Right cardiac atrium (tissue), 5 donors: ENCODE measurements around the gene SGCD. TPM values are rescaled to one million over a fixed set of nuclear protein-coding genes. Genes with fewer than 3 reads are reported as not detected.
A peak's percentile ranks its signal among the peaks of the same experiment; 100 is the strongest.

Experiments used
- ATAC-seq, 2 donors: fragments of 200-7000 bp; cut with Tn5 transposase; one replicate each; pipeline versions ENCODE4 v1.8.0 to v1.9.1; 2020; ENCODE audit warnings: moderate library complexity in 2 of 2, mild to moderate bottlenecking in 1 of 2
- DNase-seq, 3 donors: peaks; one replicate each; pipeline ENCODE4 v3.0.0-alpha.2; 2020
- H3K27ac ChIP-seq: one replicate; pipeline ENCODE4 v1.5.1; 2013; ENCODE audit warnings: mild to moderate bottlenecking, low read length, control low read depth, moderate library complexity
- H3K27me3 ChIP-seq: one replicate; pipeline ENCODE4 v1.6.1; 2013; ENCODE audit not compliant: control insufficient read depth, insufficient read depth
- H3K4me1 ChIP-seq: one replicate; pipeline ENCODE4 v1.6.1; 2013; ENCODE audit warnings: low read length; ENCODE audit not compliant: control insufficient read depth, insufficient read depth
- H3K4me3 ChIP-seq: one replicate; pipeline ENCODE4 v1.5.1; 2013; ENCODE audit warnings: low read length, control low read depth
- H3K9me3 ChIP-seq: one replicate; pipeline ENCODE4 v1.6.1; 2013; ENCODE audit warnings: low read length; ENCODE audit not compliant: control insufficient read depth
- WGBS: extraction: QIAGEN DNeasy Blood & Tissue Kit; methylation state at CpG from one replicate; pipeline ENCODE4 v1.1.7; 2013; 5-methylcytosine and 5-hydroxymethylcytosine counted together
- intact Hi-C, 4 donors: fragments of 100-400 bp; cut with DNase I; formaldehyde crosslinking; loops; one replicate each; pipeline versions ENCODE4 v1.11.0 to v1.14.0; 2022 to 2023
- polyA plus RNA-seq: library from polyadenylated mRNA; stranded (reverse); fragments of 200-250 nt; gene quantifications from one replicate; pipeline ENCODE4 v1.2.3, GENCODE V29; 2013
- total RNA-seq, 4 donors: library from RNA; stranded (reverse); fragmentation: NEBNext Ultra II Directional; extraction: Animal tissue kit (Norgen Biotek cat#: 25700); gene quantifications; one replicate each; pipeline ENCODE4 v1.2.1, GENCODE V29; 2021
- donor health status: healthy with polysubstance abuse.
- donor health status: DM: no; HTN: yes; CAD: no.
- donor health status: DM: no; HTN: no; CAD: no.
- donor health status: DM: no; HTN: yes; CAD: no; lungs with severe emphysema.
- donor health status: DM: yes; HTN: yes; CAD: no.

The SGCD gene
- total and polyA plus RNA-seq, 5 donors = 23.2 to 151 (median 75.8) TPM

DNA sequence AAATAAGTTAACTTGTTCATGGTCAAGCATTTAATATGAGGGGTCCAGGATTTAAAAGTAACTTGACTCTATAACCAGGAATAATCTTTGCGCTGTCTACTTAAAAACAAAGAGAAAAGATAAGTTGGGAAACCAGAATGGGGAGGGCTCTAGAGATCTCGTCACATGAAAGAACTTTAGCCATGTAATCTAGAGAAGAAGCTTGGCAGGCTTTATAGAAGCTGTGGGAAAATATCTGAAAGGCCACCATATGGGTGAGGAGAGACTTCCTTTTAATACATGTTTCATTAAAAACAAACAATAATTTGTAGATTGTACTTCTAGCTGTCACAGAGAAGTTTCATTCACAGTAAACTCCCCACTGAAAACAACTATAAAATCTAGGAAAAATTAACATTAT lies 476.4 kb downstream of the SGCD start:
- peak in 1 of 2 donors; percentile 41 for ATAC-seq
- intact Hi-C loops = no loop called here
- H3K27me3 ChIP-seq = no peaks in the 10 kb centered on the region
- no peak for DNase-seq
- no peak overlapping the region for H3K27ac ChIP-seq
- H3K4me3 ChIP-seq = no peak overlapping the region
- H3K9me3 ChIP-seq = no peaks in the 10 kb centered on the region
- no peaks in the 10 kb centered on the region for H3K4me1 ChIP-seq
- 27% methylated on average over 2 of the region's 2 CpGs for WGBS

DNA sequence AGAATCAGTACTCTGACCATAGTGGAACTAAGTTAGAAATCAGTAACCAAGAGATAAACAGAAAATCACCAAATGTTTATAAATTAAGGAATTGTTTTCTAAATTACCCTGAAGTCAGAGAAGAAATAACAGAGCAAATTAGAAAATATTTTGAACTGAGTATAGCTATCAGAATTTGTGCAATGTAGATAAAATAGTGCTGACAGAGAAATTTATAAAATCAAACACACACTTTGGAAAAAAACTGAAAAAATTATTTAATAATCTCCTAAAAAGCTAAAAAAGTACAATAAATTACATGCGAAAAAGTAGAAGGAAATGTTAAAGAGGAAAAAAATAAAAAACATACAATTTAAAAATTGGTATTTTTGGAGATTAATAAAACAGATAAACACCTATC lies 486.0 kb downstream of the SGCD start:
- Histone ChIP-seq H3K27me3 (no peaks in the 10 kb centered on the region), H3K9me3 (no peaks in the 10 kb centered on the region), H3K4me1 (no peaks in the 10 kb centered on the region), H3K27ac (no peak overlapping the region), H3K4me3 (no peak overlapping the region)
- WGBS = 94% methylated on average over 1 of the region's 1 CpG
- no peak for DNase-seq
- no peak for ATAC-seq
- intact Hi-C loops = no loop called here

DNA sequence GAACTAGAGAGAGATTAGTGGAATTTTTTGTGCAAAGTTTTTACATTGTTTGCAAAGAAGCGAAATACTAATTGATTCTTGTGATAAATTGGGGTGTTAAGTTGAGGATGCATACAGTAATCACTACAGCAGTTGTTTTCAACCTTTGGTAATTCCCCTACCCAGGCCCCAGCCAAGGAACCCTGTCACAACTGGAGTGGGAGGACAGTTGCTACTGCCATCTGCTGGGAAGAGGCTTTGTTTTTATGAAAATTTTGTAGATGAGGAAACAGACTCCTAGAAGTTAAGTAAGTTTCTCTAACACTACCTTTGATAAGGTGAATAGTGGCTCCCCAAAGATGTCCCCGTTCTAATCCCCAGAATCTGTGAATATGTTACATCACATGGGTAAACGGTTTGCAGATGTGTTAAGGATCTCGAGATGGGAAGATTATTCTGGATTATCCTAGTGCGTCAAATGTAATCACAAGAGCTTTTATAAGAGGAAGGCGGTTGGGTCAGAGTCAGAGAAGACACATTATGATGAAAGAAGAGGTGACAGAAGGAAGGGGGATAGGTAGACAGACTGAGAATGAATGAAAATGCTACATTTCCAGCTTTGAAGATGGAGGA lies 489.1 kb downstream of the SGCD start:
- Histone ChIP-seq H3K27me3 (no peaks in the 10 kb centered on the region), H3K27ac (no peak overlapping the region), H3K4me3 (no peak overlapping the region), H3K4me1 (no peaks in the 10 kb centered on the region), H3K9me3 (no peaks in the 10 kb centered on the region)
- DNase-seq = peak in 2 of 3 donors; percentile 15 to 57
- WGBS = 78% methylated on average over 6 of the region's 6 CpGs
- ATAC-seq = no peak
- intact Hi-C loops = no loop called here
